ENCODE data around the gene PAQR4.

The PAQR4 gene

DNA sequence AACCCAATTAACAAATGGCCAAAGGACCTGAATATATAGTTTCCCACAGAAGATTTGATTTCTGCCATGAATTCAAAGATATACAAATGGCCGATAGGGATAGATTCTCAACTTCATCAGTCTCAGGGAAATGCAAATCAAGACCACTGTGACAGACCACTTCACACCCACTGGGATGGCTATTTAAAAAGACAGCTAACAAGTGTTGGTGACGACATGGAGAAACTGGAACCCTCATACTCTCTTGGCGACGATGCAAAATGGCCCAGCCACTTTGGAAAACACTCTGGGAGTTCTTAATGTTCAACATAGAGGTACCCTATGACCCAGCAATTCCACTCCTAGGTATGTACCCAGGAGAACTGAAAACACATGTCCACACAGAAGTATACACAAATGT, 22.5 kb upstream of the PAQR4 start:
- DNase-seq (ENCODE audit: low read depth) = no peak

DNA sequence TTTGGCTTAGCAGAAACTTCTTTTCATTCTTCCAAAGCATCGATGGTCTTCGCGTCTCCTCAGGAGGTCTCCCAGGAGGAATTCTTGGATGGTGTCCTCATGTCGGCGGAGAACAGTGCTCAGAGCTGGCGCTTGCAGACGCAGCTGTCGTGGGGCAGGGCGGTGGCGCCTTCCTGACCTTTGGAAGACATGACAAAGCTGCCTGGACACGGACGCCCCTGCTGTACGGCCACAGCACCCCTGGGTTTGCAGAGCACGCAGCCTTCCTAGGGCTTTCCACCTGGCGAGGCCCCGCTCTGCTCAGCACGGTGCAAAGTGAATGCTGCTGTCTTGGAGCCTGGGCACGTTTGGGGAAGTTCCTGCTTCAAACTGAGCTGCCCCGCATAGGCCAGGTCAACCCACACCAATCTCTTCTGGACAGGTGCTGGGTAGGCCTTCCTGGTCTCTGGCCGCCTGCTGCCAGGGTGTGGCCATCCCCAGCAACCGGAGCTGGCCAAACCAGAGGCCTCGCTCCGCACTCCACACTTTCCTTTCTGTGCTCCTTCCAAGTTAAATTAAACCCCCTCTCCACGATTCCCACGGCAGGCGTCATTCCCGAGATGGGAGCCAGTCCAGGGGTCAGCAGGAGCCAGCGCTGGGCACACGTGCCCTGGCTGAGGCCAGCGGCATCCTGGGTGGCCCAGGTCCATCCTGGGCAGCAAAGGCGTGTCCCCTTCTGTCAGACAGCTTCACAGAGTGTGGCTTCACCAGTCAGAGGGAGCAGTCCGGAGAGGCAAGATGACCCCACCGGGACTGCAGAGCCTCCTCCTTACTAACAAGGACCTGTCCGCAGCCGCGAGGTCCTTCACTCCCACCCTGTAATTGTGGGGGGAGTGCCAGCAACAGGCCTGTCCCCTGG, 20.1 kb upstream of the PAQR4 start:
- no peak for DNase-seq (ENCODE audit: low read depth)

DNA sequence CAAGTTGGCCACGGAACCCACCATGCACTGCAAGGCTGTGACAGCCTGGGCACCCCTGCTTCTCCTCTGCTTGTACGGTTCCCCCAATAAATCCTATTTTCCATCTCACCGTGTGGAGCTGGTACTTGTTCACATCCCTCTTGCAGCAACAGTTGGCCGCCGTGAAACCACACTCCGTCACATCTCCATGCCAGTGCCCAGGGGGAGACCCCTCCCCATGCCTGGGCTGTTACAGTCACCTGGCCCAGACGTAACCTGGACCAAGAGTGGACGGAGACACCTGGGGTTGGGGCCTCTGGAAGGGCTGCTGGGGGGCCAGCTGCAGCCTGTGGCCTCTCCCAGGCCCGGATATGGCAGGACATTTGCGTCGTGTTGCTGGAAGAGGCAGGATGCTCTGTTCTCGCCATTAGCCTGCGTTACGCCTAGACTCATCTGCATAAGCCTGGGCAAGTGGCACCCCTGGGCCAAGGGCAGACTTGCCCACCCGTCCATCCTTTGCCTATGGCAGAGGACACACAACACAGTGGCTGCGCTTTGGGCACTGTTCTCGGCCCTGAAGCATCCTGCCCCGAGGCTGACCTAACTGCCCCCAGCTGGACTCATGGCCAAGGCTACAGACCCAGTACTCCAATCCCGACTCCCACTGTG, 19.3 kb upstream of the PAQR4 start:
- no peak for DNase-seq (ENCODE audit: low read depth)

DNA sequence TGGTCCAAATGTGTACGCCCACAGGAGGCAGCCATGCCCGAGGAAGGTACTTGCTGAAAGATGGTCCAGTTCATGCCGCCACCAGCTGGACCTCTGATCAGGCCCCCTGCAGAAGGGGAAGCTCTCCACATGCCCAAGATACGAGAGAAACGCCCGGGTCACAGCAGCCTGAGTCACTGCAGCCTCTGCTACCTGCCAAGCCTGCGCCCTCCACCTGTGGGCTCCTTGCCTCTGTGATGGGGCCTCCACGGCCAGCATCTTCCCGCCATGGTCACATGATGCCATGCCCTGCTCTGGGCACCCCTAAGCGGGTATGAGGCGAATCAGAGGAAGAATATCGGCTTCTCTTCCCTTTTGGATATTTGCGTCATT, 18.8 kb upstream of the PAQR4 start:
- DNase-seq (ENCODE audit: low read depth) = no peak

DNA sequence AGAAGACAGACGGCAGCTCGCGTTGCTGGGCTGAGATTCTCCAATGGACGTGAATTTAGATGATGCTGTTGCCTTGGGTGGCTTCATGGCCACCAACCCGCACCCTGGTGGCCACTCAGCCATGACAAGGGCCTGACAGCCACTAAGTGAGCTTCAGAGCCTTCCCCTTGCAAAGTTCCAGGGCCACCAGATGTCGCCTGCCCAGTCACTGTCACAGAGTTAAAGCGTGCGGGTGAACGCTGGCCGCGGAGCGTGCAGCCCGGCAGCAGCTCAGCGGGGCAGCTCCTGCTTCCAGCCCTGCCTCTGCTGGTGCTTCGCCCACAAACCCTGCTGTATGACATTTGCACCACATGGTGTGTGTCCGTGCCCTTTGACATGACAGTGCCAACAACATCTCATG, 18.4 kb upstream of the PAQR4 start:
- DNase-seq (ENCODE audit: low read depth) = no peak

DNA sequence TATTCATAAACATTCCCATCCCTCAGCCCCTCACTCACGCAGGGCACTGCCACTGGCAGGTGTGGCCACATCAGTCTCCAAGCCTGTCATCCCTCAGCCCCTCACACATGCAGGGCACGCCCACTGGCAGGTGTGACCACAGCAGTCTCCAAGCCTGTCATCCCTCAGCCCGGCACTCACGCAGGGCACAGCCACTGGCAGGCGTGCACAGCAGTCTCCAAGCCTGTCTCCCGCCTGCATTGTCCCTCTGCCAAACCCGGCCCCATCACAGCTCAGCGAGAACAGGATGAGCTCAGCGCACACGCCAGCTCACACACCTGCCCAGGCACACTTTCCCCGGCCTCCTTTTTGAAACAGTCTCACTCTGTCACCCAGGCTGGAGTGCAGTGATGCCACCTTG, 16.5 kb upstream of the PAQR4 start:
- no peak for DNase-seq (ENCODE audit: low read depth)

DNA sequence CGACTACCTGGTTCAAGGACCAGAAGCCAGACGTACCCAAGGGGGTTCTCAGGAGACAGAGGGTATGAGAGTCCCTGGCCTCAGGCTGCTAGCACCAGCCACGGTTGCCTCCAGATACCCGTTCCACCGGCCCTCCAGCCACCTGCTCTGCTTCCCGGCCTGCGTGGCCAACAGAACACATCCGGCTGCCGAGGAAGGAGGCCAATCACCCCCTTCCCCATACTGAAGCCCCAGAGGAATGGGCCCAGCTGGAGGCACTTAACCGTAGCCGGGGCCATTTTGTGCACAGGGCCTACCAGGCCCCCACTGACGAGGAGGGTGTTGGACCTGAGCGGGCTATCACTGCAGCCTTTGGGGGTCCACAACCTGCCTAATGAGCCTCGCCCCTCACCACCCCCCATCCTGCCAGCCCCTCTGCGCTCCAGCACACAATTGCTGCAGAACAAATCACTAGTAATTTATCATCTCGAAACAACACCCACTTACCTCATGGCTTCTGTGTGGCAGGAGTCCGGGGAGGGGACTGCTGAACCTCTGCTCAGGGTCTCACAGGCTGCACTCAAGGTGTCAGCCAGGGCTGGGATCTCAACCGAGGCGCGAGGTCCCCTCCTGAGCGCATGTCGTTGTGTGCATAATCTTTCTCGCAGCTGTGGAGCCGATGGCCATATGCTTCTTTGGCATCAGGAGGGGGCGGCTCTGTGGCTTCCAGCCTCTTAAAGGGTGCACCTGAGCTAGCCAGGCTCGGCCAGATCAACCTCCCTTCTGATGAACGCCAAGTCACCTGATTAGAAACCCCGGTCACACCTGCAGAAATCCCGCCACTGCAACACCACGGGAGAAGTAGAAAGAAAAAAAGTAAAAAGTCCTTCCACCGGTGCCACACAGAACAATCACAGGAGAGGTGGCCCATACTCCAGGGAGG, 15.2 kb upstream of the PAQR4 start:
- DNase-seq (ENCODE audit: low read depth) = no peak

DNA sequence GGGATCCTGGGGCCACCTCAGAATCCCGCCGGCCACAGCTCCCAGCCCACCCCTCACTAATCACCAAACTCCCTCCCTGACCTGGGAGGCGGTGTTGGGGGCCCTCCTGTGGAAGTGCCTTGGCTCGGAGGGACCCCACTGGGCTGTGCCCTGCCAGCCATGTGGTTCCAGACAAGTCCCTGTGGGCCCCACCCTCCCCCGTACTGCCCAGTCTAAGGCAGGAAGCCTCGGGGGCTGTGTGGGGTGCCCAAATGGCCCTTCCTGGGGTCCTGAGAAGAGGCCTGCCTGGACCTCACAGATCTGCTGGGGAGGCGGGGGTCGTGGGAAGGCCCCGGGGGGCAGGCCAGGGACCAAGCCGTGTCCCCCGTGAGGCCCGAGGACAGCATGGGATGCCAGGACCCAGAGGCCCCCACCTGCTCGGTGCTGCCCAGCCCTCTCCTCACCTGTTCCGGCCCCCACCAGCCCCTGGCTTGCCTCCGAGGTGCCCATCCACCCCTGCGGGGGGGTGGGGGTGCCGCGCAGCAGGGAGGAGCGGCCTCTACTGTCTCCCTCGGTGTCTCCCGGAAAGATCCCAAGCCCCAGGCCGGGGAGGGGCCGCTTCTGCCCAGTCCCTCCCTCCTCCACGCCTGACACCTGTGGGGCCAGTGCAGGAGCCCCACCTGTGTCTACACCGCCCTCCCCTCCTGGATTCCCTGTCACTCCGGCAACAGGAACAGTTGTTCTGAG, 14.3 kb upstream of the PAQR4 start:
- no peak for DNase-seq (ENCODE audit: low read depth)

DNA sequence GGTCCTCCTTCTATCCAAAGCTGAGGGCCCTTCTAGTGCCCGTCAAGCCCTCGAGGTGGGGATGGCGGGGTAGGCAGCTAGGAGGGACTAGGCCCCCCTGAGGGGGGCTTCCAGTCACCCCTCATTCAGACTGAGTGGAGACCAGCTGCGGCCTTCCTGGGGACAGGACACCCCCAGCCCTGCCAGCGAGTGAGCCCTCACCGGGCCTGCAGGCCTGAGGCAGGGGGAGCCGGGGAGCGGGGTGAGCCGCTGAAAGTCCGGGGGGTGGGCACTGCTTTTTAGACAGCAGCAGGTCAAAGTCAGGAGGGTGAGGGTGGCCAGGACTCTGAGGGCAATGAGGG, 13.7 kb upstream of the PAQR4 start:
- DNase-seq (ENCODE audit: low read depth) = no peak

DNA sequence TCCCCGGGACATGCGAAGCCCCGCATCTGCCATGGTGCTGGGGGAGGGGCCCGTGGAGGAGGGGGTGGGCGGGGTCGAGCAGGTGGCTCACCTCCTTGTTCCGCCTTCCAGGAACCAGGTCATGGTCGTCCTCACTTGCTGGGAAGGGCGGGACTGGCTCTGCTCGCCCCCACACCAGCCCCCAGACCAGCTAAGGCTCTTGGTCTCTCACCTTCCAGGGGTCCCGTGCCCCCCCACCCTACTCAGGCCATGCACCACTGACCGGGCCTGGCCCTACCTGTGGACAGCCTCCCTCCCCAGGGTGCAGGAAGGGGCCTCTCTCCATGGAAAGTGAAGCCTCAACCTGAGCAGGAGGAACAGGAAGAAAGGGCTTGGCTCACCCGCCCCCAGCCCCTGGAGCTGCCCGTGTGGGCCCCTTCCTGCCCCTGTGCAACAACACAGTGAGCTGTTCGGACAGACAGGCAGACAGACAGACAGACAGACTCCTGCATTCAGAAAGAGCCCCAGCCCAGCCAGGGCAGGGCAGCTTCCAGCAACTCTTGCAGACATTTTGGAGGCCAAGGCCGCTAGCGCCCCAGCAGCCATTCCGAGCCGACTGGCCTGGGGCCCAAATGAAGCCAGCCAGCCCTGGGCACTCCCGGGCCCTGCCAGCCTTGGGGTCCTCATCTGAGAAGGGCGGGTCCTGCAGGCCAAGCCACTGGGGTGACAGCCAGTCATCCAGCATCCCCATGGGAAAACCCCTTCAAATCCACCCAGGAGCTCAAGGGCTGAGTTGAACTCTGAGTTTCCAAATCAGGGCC, 13.2 kb upstream of the PAQR4 start:
- DNase-seq (ENCODE audit: low read depth) = no peak

DNA sequence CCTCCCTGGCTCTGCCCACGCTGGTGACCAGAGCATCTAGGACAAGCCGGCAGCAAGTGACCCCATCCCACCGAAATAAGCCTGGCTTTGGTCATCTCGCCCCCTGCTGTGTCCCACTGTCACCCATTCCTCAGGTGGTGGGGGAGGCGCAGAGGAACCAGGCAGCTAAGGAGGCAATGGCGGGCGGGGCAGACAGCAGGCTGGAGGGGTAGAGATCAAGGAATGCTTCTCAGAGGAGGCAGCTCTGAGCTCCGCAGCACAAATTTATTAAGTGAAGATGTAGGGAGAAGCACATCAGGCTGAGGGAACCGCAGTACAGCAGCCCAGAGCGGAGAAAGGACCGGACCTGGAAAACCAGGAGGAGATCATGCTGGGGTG, 12.6 kb upstream of the PAQR4 start:
- no peak for DNase-seq (ENCODE audit: low read depth)

DNA sequence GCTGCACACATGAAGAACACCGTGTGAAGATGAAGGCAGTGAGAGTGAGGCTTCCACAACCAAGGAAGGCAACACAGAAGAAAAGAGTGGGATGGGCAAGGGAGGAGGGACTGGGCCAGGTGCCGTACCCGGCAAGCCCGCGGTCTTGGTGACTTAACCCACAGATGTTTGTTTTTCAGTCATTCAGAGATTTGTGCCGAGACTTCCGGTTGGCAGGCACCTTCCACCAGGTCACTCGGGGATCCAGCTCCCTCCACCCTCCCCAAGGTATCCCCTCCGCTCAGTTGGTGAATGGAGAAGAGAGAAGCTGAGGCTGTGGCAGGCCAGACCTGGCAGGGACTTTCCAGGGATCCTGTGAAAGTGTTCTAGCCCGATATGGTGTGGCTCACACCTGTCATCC, 9.9 kb upstream of the PAQR4 start:
- DNase-seq (ENCODE audit: low read depth) = no peak

DNA sequence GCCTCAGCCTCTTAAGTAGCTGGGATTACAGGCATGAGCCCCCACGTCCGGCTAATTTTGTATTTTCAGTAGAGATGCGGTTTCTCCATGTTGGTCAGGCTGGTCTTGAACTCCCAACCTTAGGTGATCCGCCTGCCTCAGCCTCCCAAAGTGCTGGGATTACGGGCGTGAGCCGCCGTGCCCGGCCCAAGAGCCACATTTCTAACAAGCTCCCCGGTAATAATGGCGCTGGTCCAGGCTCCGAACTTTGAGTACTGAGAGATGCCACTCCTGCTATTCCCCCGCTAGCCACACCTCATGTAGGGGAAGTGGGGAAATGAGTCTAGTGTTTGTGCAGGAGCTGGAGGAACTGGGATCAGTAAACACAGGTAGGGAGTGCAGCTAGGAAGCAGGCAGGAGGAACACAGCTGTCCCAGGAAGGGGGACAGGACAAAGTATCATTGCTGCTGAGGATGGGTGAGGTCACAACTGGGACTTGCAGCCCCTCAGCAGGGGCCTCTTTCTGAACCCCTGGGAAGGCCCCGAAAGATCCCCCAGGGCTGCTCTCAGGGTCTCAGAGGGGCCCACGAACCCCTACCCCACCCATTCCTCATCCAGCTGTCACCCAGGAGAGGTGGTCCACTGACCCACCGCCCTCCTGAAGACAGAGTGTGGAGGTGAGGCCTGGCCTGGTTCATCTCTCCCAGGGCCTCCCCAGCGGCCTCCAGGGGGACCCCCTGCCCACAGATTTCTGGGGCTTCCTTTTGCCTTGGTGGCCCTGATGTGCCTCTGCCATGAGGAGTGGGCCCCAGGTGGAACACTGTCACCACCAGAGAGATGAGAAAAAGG, 8.8 kb upstream of the PAQR4 start:
- DNase-seq (ENCODE audit: low read depth) = no peak

DNA sequence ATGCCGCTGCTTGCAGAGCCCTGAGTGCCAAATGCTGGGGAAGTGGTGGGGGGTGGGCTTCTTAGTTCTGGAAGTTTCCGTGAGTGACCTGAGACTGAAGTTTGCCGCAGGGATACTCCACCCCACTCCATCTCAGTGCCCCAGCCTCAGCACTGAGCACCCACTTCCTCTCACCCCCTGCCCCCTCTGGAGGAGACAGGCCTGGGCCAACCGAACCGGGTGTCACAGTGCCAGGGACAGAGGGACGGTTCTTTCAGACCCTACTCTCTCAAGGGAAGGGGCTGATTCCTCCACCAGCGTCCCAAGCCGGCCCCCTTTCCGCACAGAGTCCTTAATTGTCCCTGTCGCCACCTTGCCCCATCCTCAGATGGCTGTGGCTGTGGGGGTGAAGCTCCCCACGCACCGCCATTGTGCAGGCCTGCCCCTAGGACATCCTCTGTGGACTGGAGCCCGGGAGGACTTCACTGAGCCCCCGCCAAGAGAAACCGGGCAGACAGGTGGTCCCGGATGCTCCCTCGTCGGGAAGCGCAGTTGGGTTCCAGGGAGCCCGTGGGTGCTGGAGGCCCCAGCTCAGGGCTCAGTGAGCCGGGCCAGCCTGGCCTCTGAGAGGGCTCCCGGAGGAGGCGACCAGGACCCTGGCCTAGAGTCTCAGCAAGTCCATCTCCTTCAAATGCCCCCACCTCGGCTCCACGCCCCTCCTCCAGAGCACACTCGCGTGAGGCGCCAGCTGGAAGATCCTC, 6.6 kb upstream of the PAQR4 start:
- DNase-seq (ENCODE audit: low read depth) = no peak

DNA sequence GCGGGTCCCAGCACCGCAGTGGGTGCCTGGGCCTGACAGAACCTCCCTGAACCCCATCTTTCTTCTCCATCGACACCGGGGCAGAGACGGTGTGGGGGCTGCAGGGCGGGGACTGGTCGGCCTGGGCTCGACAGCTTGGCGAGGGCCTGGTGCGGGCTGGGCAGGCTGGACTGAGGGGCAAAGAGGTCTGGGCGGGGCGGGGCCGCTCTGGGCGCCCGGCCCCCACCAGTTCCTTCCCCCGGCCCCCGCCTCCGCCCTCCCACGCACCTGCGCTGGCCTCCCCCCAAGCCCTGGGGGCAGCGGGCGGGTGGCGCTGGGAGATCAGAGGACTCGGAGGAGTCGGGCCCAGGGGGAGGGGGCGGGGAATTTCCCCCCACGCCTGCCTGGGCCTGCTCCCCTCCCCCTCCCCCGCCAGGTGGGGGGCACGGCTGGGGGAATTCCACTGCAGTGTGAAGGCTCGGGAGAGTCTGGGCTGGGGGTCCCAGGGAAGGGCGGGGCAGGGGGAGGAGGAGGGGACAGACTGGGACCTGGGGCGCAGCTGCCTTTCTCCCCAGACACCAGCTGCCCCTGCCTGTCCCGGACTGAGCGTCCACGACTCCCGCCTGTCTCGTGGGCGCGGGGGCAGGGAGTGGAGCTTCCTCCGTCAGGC, 6.0 kb upstream of the PAQR4 start:
- no peak for DNase-seq (ENCODE audit: low read depth)

DNA sequence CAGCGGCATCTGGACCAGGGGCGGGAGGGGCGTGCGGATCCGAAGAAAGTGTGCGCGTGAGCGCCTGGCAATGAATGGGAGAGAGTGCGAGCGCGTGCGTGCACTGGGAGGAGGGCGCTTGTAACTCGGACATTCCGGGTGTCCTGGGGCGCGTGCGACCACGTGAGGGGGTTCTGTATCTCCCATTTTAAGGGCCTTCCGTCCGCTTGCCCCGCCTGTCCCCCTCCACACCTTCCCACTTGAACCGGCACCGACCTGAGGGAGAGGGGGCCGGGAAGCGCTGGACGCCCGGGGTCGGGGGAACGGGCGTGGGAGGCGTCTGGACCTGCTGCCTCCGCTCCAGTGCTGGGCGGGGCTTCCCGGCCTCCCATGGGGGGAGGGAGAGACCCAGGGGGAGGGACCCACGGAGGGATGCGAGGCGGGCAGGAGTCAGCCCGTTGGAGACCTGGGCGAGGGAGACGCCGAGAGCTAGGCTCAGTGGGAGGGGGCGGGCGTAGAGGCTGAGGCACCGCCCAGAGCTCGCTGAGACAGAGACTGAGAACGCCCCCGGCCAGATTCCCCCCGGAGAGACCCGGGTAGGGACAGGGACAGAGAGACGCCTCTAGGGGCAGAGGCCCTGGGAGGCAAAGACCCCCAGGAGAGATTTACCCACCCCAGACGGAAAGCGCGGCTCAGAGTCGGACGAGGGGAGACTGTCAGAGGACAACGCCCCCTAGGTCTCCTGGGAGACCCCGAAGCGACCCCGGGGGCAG, 5.2 kb upstream of the PAQR4 start, which contains the start of gene KREMEN2:
KREMEN2 (plus strand) TSS at position 553 of the 752 bp plus-strand sequence. CDS start 246 bp downstream, outside the sequence.
- no peak for DNase-seq (ENCODE audit: low read depth)

DNA sequence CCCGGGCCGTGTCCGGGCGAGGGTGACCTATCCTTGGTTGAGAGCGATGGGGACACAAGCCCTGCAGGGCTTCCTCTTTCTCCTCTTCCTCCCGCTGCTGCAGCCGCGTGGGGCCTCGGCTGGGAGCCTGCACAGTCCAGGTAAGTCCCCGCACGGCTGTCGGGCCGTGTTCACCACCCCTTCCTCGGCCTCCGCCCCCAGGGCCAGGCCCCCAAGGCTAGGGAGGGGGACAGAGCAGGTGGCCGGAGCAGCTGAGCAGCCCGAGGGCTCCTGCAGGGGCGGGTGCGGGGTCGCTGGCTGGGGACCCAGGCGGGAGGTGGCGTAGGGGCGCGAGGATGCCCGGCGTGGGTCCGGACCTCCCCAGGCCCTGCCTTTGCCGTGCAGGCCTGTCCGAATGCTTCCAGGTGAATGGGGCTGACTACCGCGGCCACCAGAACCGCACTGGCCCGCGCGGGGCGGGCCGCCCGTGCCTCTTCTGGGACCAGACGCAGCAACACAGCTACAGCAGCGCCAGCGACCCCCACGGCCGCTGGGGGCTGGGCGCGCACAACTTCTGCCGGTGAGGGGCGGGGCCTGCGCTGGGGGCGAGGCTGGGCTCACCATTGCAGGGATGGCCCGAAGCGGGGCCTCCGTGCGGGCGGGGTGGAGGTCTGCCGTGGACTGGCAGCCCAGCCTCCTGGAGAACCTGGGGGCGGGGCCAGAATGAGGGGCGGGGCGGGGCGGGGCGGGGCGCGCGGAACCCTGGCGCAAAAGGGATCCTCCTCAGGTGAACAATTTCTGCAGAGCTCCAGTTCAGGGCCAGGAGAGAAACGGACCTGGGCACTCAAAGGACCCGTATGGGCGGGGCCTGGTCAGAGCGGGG, 4.4 kb upstream of the PAQR4 start:
- DNase-seq (ENCODE audit: low read depth) = no peak
